H9 (cell line): ENCODE data around the gene HDAC7. TPM values are rescaled to one million over a fixed set of nuclear protein-coding genes. Genes with fewer than 3 reads are reported as not detected.

ENCODE experiments used
- DNase-seq: peaks from one replicate; pipeline ENCODE4 v3.0.0-alpha.2; 2017
- H2AFZ ChIP-seq: one replicate; pipeline ENCODE4 v1.6.1; 2013; ENCODE audit warnings: mild to moderate bottlenecking, low read length, control low read depth, moderate library complexity
- H2AK5ac ChIP-seq: 2 replicates; pipeline ENCODE4 v1.6.1; 2013; ENCODE audit warnings: low read length, control low read depth, mixed read lengths; ENCODE audit not compliant: insufficient read length
- H2BK120ac ChIP-seq: one replicate; pipeline ENCODE4 v1.6.1; 2013; ENCODE audit warnings: low read depth, mild to moderate bottlenecking, low read length, control low read depth, inconsistent platforms; ENCODE audit not compliant: poor library complexity, severe bottlenecking
- H2BK12ac ChIP-seq: 2 replicates; pipeline ENCODE4 v1.6.1; 2013; ENCODE audit warnings: low read length, control low read depth, mixed read lengths, low read depth; ENCODE audit not compliant: insufficient read length
- H2BK15ac ChIP-seq: 2 replicates; pipeline ENCODE4 v1.6.1; 2013; ENCODE audit warnings: low read depth, low read length, control low read depth
- H2BK20ac ChIP-seq: one replicate; pipeline ENCODE4 v1.6.1; 2013; ENCODE audit warnings: low read depth, mild to moderate bottlenecking, low read length, control low read depth, inconsistent platforms; ENCODE audit not compliant: poor library complexity, severe bottlenecking
- H2BK5ac ChIP-seq: 2 replicates; pipeline ENCODE4 v1.6.1; 2013; ENCODE audit warnings: low read length, control low read depth, mixed read lengths; ENCODE audit not compliant: insufficient read length
- H3K14ac ChIP-seq: 2 replicates; pipeline ENCODE4 v1.6.1; 2013; ENCODE audit warnings: low read length, control low read depth; ENCODE audit not compliant: insufficient read depth
- H3K18ac ChIP-seq: 2 replicates; pipeline ENCODE4 v1.6.1; 2013; ENCODE audit warnings: low read depth, mild to moderate bottlenecking, mixed read lengths, low read length, control low read depth; ENCODE audit not compliant: insufficient read length
- H3K23ac ChIP-seq: 2 replicates; pipeline ENCODE4 v1.6.1; 2013; ENCODE audit warnings: low read length, control low read depth, mixed read lengths, low read depth; ENCODE audit not compliant: insufficient read length
- H3K23me2 ChIP-seq: 2 replicates; pipeline ENCODE4 v1.6.1; 2013; ENCODE audit warnings: low read depth, mild to moderate bottlenecking, mixed read lengths, low read length, control low read depth; ENCODE audit not compliant: insufficient read length, poor library complexity, severe bottlenecking
- H3K27ac ChIP-seq: 2 replicates; pipeline ENCODE4 v1.5.1; 2013; ENCODE audit warnings: low read length, control low read depth, mixed read lengths, low read depth; ENCODE audit not compliant: insufficient read length
- H3K27me3 ChIP-seq: 2 replicates; pipeline ENCODE4 v1.6.1; 2013; ENCODE audit warnings: low read length, control low read depth, inconsistent platforms; ENCODE audit not compliant: insufficient read depth
- H3K4ac ChIP-seq: 2 replicates; pipeline ENCODE4 v1.6.1; 2013; ENCODE audit warnings: low read depth, mild to moderate bottlenecking, control low read depth, inconsistent platforms, low read length, moderate library complexity
- H3K4me1 ChIP-seq: 2 replicates; pipeline ENCODE4 v1.6.1; 2013; ENCODE audit warnings: low read length, control low read depth, inconsistent platforms; ENCODE audit not compliant: insufficient read depth
- H3K4me2 ChIP-seq: 2 replicates; pipeline ENCODE4 v1.6.1; 2013; ENCODE audit warnings: low read length, control low read depth, mixed read lengths; ENCODE audit not compliant: insufficient read length, insufficient read depth
- H3K56ac ChIP-seq: 2 replicates; pipeline ENCODE4 v1.6.1; 2013; ENCODE audit warnings: low read depth, mild to moderate bottlenecking, mixed read lengths, low read length, control low read depth; ENCODE audit not compliant: insufficient read length
- H3K79me1 ChIP-seq: 2 replicates; pipeline ENCODE4 v1.6.1; 2013; ENCODE audit warnings: low read depth, mild to moderate bottlenecking, moderate library complexity, low read length, control low read depth, inconsistent platforms; ENCODE audit not compliant: insufficient read depth, poor library complexity, severe bottlenecking
- H3K79me2 ChIP-seq: 2 replicates; pipeline ENCODE4 v1.6.1; 2013; ENCODE audit warnings: low read length, control low read depth, inconsistent platforms; ENCODE audit not compliant: insufficient read depth
- H3K9ac ChIP-seq: 2 replicates; pipeline ENCODE4 v1.6.1; 2013; ENCODE audit warnings: low read length, control low read depth, mixed read lengths; ENCODE audit not compliant: insufficient read length; ENCODE audit errors: extremely low read depth
- H3K9me3 ChIP-seq: one replicate; pipeline ENCODE4 v1.6.1; 2013; ENCODE audit warnings: low read depth, low read length, inconsistent platforms; ENCODE audit not compliant: control insufficient read depth
- H3T11ph ChIP-seq: one replicate; pipeline ENCODE4 v1.6.1; 2013; ENCODE audit warnings: mild to moderate bottlenecking, low read length, control low read depth, inconsistent platforms
- H4K20me1 ChIP-seq: one replicate; pipeline ENCODE4 v1.6.1; 2013; ENCODE audit not compliant: control insufficient read depth, insufficient read length, insufficient read depth
- H4K5ac ChIP-seq: 2 replicates; pipeline ENCODE4 v1.6.1; 2013; ENCODE audit warnings: low read depth, mild to moderate bottlenecking, mixed read lengths, low read length, control low read depth; ENCODE audit not compliant: insufficient read length
- H4K8ac ChIP-seq: replicated peaks from 2 replicates; pipeline ENCODE4 v1.6.1; 2013; ENCODE audit warnings: low read length, control low read depth, mixed read lengths, low read depth; ENCODE audit not compliant: insufficient read length
- H4K91ac ChIP-seq: 2 replicates; pipeline ENCODE4 v1.6.1; 2013; ENCODE audit warnings: low read depth, mild to moderate bottlenecking, moderate library complexity, mixed read lengths, low read length, control low read depth; ENCODE audit not compliant: insufficient read length
- H3K27ac Mint-ChIP-seq, 3 experiments: 2 replicates in 2 of 3; 3 replicates in 1 of 3; pipeline ENCODE4 v1.8.0; 2020 to 2021; ENCODE audit warnings: mixed read lengths in 3 of 3, mild to moderate bottlenecking in 1 of 3, moderate library complexity in 1 of 3
- H3K27me3 Mint-ChIP-seq: 2 replicates; pipeline ENCODE4 v1.8.0; 2021; ENCODE audit warnings: low read depth, mild to moderate bottlenecking, moderate library complexity, mixed read lengths
- H3K36me3 Mint-ChIP-seq, 3 experiments: 2 replicates in 2 of 3; 3 replicates in 1 of 3; pipeline ENCODE4 v1.8.0; 2020 to 2021; ENCODE audit warnings: low read depth in 3 of 3, mixed read lengths in 3 of 3; ENCODE audit not compliant: insufficient read depth in 1 of 3
- H3K4me1 Mint-ChIP-seq, 2 experiments: 2 replicates each; pipeline ENCODE4 v1.8.0; 2020; ENCODE audit warnings: mixed read lengths in 2 of 2
- H3K4me3 Mint-ChIP-seq, 2 experiments: 2 replicates in 1 of 2; 3 replicates in 1 of 2; pipeline ENCODE4 v1.8.0; 2020 to 2021; ENCODE audit warnings: mild to moderate bottlenecking in 2 of 2, mixed read lengths in 2 of 2, moderate library complexity in 1 of 2
- H3K9me3 Mint-ChIP-seq, 2 experiments: 2 replicates in 1 of 2; 3 replicates in 1 of 2; pipeline ENCODE4 v1.8.0; 2020; ENCODE audit warnings: mild to moderate bottlenecking in 2 of 2, mixed read lengths in 2 of 2, moderate library complexity in 1 of 2
- WGBS: extraction: QIAGEN DNeasy Blood & Tissue Kit; methylation state at CpG from one replicate; pipeline ENCODE4 v1.1.7; 2013; ENCODE audit warnings: missing lambda C conversion rate, low lambda C conversion rate, mixed read lengths; ENCODE audit not compliant: insufficient read length; ENCODE audit errors: extremely low coverage; 5-methylcytosine and 5-hydroxymethylcytosine counted together
- total RNA-seq: library from RNA; stranded (reverse); gene quantifications from 2 replicates; pipeline ENCODE4 v1.2.1, GENCODE V29; 2021
- TF ChIP-seq, protein P1 (sequence below): fragments of 200-600 bp; sonication (generic); conservative IDR thresholded peaks from 3 replicates; pipeline ENCODE4 v1.8.0; 2021; ENCODE audit warnings: antibody characterized with exemption, mild to moderate bottlenecking

HDAC7 gene
- total RNA-seq, 1 experiment from 2014 or later: 72.1 TPM

DNA sequence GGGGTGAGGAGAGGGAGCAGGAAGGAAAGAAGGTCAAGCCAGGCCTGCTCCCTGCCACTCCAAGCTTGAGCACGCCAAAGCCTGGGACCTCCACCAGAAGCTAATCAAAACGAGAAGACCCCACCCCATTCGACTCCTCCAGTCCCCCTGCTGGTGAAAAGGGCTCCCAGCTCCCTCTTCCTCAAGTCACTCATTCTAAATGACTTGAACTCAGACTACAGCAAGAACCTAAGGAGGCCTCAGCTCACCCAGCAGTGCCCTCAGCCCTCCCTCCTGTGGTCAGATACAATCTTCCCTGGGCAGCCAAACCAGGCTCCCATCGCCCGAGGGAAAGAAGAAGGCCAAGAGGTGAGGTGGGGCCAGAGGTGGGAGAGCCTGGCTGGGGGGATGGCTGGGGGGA lies 17.4 kb downstream of the HDAC7 start:
- Histone ChIP-seq H3K18ac (no peak overlapping the region), H2BK15ac (no peak overlapping the region), H3K79me1 (no peaks in the 10 kb centered on the region), H4K20me1 (peaks cover 2% of the 10 kb centered on the region), H2BK5ac (no peak overlapping the region), H2BK120ac (no peak overlapping the region), H2AK5ac (no peak overlapping the region), H2AFZ (no peak overlapping the region), H4K8ac (no peak overlapping the region), H3K9ac (no peak overlapping the region), H3K14ac (no peak overlapping the region), H4K91ac (no peak overlapping the region), H3K23me2 (no peaks in the 10 kb centered on the region), H3K79me2 (peaks cover 4% of the 10 kb centered on the region; the same call in 1 of the 2 replicates), H3T11ph (no peak overlapping the region), H3K4ac (no peak overlapping the region), H2BK12ac (no peak overlapping the region), H3K9me3 (no peaks in the 10 kb centered on the region), H3K4me2 (no peak overlapping the region), H3K56ac (no peak overlapping the region), H3K4me1 (peaks cover 2% of the 10 kb centered on the region; the same call in 1 of the 2 replicates), H3K27me3 (no peaks in the 10 kb centered on the region), H4K5ac (no peak overlapping the region), H3K23ac (no peak overlapping the region), H3K27ac (no peak overlapping the region), H2BK20ac (no peak overlapping the region)
- TF ChIP-seq, protein P1, sequence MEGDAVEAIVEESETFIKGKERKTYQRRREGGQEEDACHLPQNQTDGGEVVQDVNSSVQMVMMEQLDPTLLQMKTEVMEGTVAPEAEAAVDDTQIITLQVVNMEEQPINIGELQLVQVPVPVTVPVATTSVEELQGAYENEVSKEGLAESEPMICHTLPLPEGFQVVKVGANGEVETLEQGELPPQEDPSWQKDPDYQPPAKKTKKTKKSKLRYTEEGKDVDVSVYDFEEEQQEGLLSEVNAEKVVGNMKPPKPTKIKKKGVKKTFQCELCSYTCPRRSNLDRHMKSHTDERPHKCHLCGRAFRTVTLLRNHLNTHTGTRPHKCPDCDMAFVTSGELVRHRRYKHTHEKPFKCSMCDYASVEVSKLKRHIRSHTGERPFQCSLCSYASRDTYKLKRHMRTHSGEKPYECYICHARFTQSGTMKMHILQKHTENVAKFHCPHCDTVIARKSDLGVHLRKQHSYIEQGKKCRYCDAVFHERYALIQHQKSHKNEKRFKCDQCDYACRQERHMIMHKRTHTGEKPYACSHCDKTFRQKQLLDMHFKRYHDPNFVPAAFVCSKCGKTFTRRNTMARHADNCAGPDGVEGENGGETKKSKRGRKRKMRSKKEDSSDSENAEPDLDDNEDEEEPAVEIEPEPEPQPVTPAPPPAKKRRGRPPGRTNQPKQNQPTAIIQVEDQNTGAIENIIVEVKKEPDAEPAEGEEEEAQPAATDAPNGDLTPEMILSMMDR: peak; percentile 64
- no peaks in the 10 kb centered on the region; the same call in 1 of the 2 replicates for H3K27me3 Mint-ChIP-seq
- DNase-seq: no peak
- no peak overlapping the region for H3K4me3 Mint-ChIP-seq
- no peaks in the 10 kb centered on the region; a peak in 1 of 5 replicates for H3K9me3 Mint-ChIP-seq
- peak overlapping the region in 2 of 3 experiments; percentile 53 to 80; a peak in 4 of 7 replicates for H3K27ac Mint-ChIP-seq
- peaks cover 6 to 27% (median 22%) of the 10 kb centered on the region in 3 experiments; a peak in 6 of 7 replicates for H3K36me3 Mint-ChIP-seq
- H3K4me1 Mint-ChIP-seq: peaks cover 37 to 53% of the 10 kb centered on the region in 2 experiments
- no CpG with 5 or more reads among the region's 5 CpGs for WGBS
